ENCODE data around the gene SASH1. TPM values are rescaled to one million over a fixed set of nuclear protein-coding genes. Genes with fewer than 3 reads are reported as not detected.

SASH1 gene
- total and polyA plus RNA-seq, 2 donors (not counting 3 experiments of a cell fraction or from before 2014, with no cell fraction given), result 18.5 to 103 TPM

- BruUV-seq (replicated peaks), result no TSS peak
- peaks cover 5 to 7% of the 10 kb centered on the region in 2 experiments for H3K36me3 ChIP-seq (ENCODE audit: control insufficient read depth in 2 of 2, extremely low read depth in 1 of 2, insufficient read depth in 2 of 2, low read length in 2 of 2)
- TF ChIP-seq CTCF (IDR thresholded peaks at IDR 0.05; ENCODE audit: extremely low read depth in 1 of 2, insufficient read depth in 1 of 2, low read depth in 1 of 2, low read length in 2 of 2) (no peak), GATA2 (IDR thresholded peaks at IDR 0.05; ENCODE audit: insufficient read depth, insufficient read length, low read depth, low read length) (no peak), POLR2AphosphoS5 (IDR thresholded peaks at IDR 0.05; ENCODE audit: insufficient read depth, low read depth, low read length) (no peak), POLR2A (IDR thresholded peaks at IDR 0.05; ENCODE audit: low read depth, low read length) (no peak)
- intact Hi-C loops (cut with micrococcal nuclease), result no loop called here
- H4K20me1 ChIP-seq (replicated peaks; ENCODE audit: control insufficient read depth, extremely low read depth, insufficient read depth, low read length), result no peaks in the 10 kb centered on the region
- no peak overlapping the region for H3K27ac ChIP-seq (ENCODE audit: insufficient read depth, low read depth, low read length)
- CTCF ChIA-PET, result no interaction called here
- no peaks in the 10 kb centered on the region for H3K9me1 ChIP-seq (replicated peaks; ENCODE audit: control insufficient read depth, extremely low read depth, insufficient read depth, low read length)
- no peaks in the 10 kb centered on the region for H3K9me3 ChIP-seq (replicated peaks; ENCODE audit: control insufficient read depth, insufficient read depth, low read length)
- dilution Hi-C loops (cut with MboI; ENCODE audit: extremely low pct_ligation_motif_present, low sequenced_read_pairs), result no loop called here
- H2AFZ ChIP-seq (ENCODE audit: low read depth, low read length), result no peak overlapping the region
- H3K9ac ChIP-seq (replicated peaks; ENCODE audit: extremely low read depth, insufficient read depth, low read length), result no peak overlapping the region
- FAIRE-seq (no peak), DNase-seq (ENCODE audit: low read depth, low spot score) (no peak)
- peaks cover 9% of the 10 kb centered on the region for H3K4me1 ChIP-seq (ENCODE audit: control insufficient read depth, extremely low read depth, insufficient read depth, low read length)
- no peak overlapping the region for H3K4me3 ChIP-seq (replicated peaks in 1 of 3; ENCODE audit: insufficient read depth in 1 of 3, low read depth in 1 of 3, low read length in 3 of 3)
- peaks cover 37% of the 10 kb centered on the region for H3K79me2 ChIP-seq (ENCODE audit: control insufficient read depth, insufficient read depth, low read length)
- H3K27me3 ChIP-seq (ENCODE audit: control insufficient read depth in 2 of 2, insufficient read depth in 2 of 2, low read length in 2 of 2), result no peaks in the 10 kb centered on the region
- H3K4me2 ChIP-seq (ENCODE audit: insufficient read depth, low read length), result no peak overlapping the region
- POLR2A ChIA-PET, result no interaction called here
Measured at GRCh38 chr6:148487461-148487860, 144.8 kb downstream of the SASH1 start.

- no peak for TF ChIP-seq MYC (IDR thresholded peaks at IDR 0.05; ENCODE audit: low read depth, low read length)
- no peak for TF ChIP-seq POLR2AphosphoS5 (IDR thresholded peaks at IDR 0.05; ENCODE audit: insufficient read depth, low read depth, low read length)
- TF ChIP-seq JUN (IDR thresholded peaks at IDR 0.05; ENCODE audit: borderline replicate concordance, insufficient read depth, insufficient read length, low read depth), result no peak
- no peak for TF ChIP-seq MAX (IDR thresholded peaks at IDR 0.05; ENCODE audit: insufficient read depth, insufficient read length)
- no peak for TF ChIP-seq EZH2 (IDR thresholded peaks at IDR 0.05; ENCODE audit: borderline replicate concordance, low read depth, low read length, severe bottlenecking)
- no peak for TF ChIP-seq FOS (IDR thresholded peaks at IDR 0.05; ENCODE audit: borderline replicate concordance, insufficient read depth, low read length)
- no peak for TF ChIP-seq CTCF (IDR thresholded peaks at IDR 0.05; ENCODE audit: extremely low read depth in 1 of 2, insufficient read depth in 1 of 2, low read depth in 1 of 2, low read length in 2 of 2)
- TF ChIP-seq GATA2 (IDR thresholded peaks at IDR 0.05; ENCODE audit: insufficient read depth, insufficient read length, low read depth, low read length), result no peak
- no peak for TF ChIP-seq POLR2A (IDR thresholded peaks at IDR 0.05; ENCODE audit: low read depth, low read length)
- Histone ChIP-seq H3K4me3 (replicated peaks in 1 of 3; ENCODE audit: insufficient read depth in 1 of 3, low read depth in 1 of 3, low read length in 3 of 3) (no peak overlapping the region), H3K27ac (ENCODE audit: insufficient read depth, low read depth, low read length) (no peak overlapping the region), H3K27me3 (ENCODE audit: control insufficient read depth in 2 of 2, insufficient read depth in 2 of 2, low read length in 2 of 2) (no peaks in the 10 kb centered on the region), H3K79me2 (ENCODE audit: control insufficient read depth, insufficient read depth, low read length) (peaks cover 49% of the 10 kb centered on the region), H3K4me2 (ENCODE audit: insufficient read depth, low read length) (no peak overlapping the region), H3K9me1 (replicated peaks; ENCODE audit: control insufficient read depth, extremely low read depth, insufficient read depth, low read length) (no peaks in the 10 kb centered on the region), H3K9me3 (replicated peaks; ENCODE audit: control insufficient read depth, insufficient read depth, low read length) (no peaks in the 10 kb centered on the region), H3K36me3 (ENCODE audit: control insufficient read depth in 2 of 2, extremely low read depth in 1 of 2, insufficient read depth in 2 of 2, low read length in 2 of 2) (peaks cover 5 to 7% of the 10 kb centered on the region in 2 experiments), H3K9ac (replicated peaks; ENCODE audit: extremely low read depth, insufficient read depth, low read length) (no peak overlapping the region), H4K20me1 (replicated peaks; ENCODE audit: control insufficient read depth, extremely low read depth, insufficient read depth, low read length) (no peaks in the 10 kb centered on the region), H3K4me1 (ENCODE audit: control insufficient read depth, extremely low read depth, insufficient read depth, low read length) (no peaks in the 10 kb centered on the region), H2AFZ (ENCODE audit: low read depth, low read length) (no peak overlapping the region)
- DNase-seq (ENCODE audit: low read depth, low spot score) (no peak), FAIRE-seq (no peak)
- intact Hi-C loops (cut with micrococcal nuclease) (no loop called here), dilution Hi-C loops (cut with MboI; ENCODE audit: extremely low pct_ligation_motif_present, low sequenced_read_pairs) (no loop called here)
- CTCF ChIA-PET, result interaction anchor here (1.5 kb wide), 1 partner anchor 11 kb away, joined by 5 read pairs; no protein-coding TSS in a partner anchor
- POLR2A ChIA-PET, result no interaction called here
- BruUV-seq (replicated peaks), result no TSS peak
Measured at GRCh38 chr6:148491638-148492251, 149.1 kb downstream of the SASH1 start.

Data from endothelial cell of umbilical vein (primary cell).